HCT116 (cell line): ENCODE data around the gene TRIM10. TPM values are rescaled to one million over a fixed set of nuclear protein-coding genes. Genes with fewer than 3 reads are reported as not detected.

Source experiments
- ATAC-seq: fragments of 200-7000 bp; cut with Tn5 transposase; 2 replicates; pipeline ENCODE4 v1.9.1; 2020; ENCODE audit warnings: mild to moderate bottlenecking, moderate library complexity
- BruUV-seq: library from RNA; stranded (reverse); fragments of 400-500 nt; replicated peaks from 2 replicates; lab custom pipeline; 2021; lab: Mats Ljungman, UMichigan
- CTCF ChIA-PET: fragments of 300-600 bp; sonication (Branson Sonifier 250); formaldehyde crosslinking; loops from one replicate; lab custom pipeline; 2021; ENCODE audit warnings: antibody characterized with exemption; lab: Charles Lee
- POLR2A ChIA-PET: fragments of 300-600, 350-600 bp; sonication (Branson Sonifier 250); formaldehyde crosslinking; loops from one replicate; lab custom pipeline; 2021; ENCODE audit warnings: antibody characterized with exemption; lab: Charles Lee
- RAD21 ChIA-PET, 2 experiments: fragments of 300-600 bp; sonication (Branson Sonifier 250); formaldehyde crosslinking; loops; one replicate each; lab custom pipeline; 2023; ENCODE audit warnings: low total read pairs in 2 of 2; ENCODE audit not compliant: uncharacterized antibody in 2 of 2, unreplicated experiment in 2 of 2, low non-redundant PET in 1 of 2; lab: Charles Lee
- DNase-seq: peaks from one replicate; pipeline ENCODE4 v3.0.0-alpha.2; 2010; ENCODE audit warnings: low read depth, low spot score
- H2AFZ ChIP-seq: fragments of 200-600 bp; shearing (Covaris generic), sonication (generic); 2 replicates; pipeline ENCODE4 v1.6.1; 2017; ENCODE audit warnings: low read depth, mixed run types, mixed read lengths, antibody characterized with exemption, low read length; ENCODE audit not compliant: poor library complexity, severe bottlenecking
- H3K27ac ChIP-seq: 2 replicates; pipeline ENCODE4 v1.5.1; 2012; ENCODE audit warnings: low read depth, low read length
- H3K27me3 ChIP-seq: fragments of 200-600 bp; sonication (generic); 2 replicates; pipeline ENCODE4 v1.6.1; 2016; ENCODE audit warnings: mixed run types, low read length, mixed read lengths; ENCODE audit not compliant: insufficient read depth
- H3K36me3 ChIP-seq, 2 experiments: fragments of 200-500 bp in 1 of 2; fragments of 200-600 bp in 1 of 2; sonication (Bioruptor generic) in 1 of 2; sonication (generic) in 1 of 2; 2 replicates each; pipeline versions ENCODE4 v1.5.1 to v1.6.1; 2014 to 2016; ENCODE audit warnings: low read length in 2 of 2, inconsistent platforms in 1 of 2, mixed read lengths in 1 of 2, mixed run types in 1 of 2; ENCODE audit not compliant: insufficient read depth in 2 of 2, control insufficient read depth in 1 of 2
- H3K4me1 ChIP-seq, 2 experiments: fragments of 200-600 bp in 1 of 2; sonication (generic) in 1 of 2; 2 replicates each; pipeline versions ENCODE4 v1.5.1 to v1.6.1; 2012 to 2017; ENCODE audit warnings: low read length in 2 of 2, inconsistent platforms in 1 of 2, mild to moderate bottlenecking in 1 of 2, mixed read lengths in 1 of 2, mixed run types in 1 of 2, moderate library complexity in 1 of 2; ENCODE audit not compliant: insufficient read depth in 2 of 2, control insufficient read depth in 1 of 2
- H3K4me2 ChIP-seq: fragments of 200-600 bp; sonication (generic); 2 replicates; pipeline ENCODE4 v1.6.1; 2017; ENCODE audit warnings: mixed run types, low read length, mixed read lengths
- H3K4me3 ChIP-seq, 2 experiments: fragments of 200-600 bp in 1 of 2; sonication (generic) in 1 of 2; replicated peaks in 1 of 2; 2 replicates each; pipeline ENCODE4 v1.5.1; 2011 to 2016; ENCODE audit warnings: low read length in 2 of 2, control low read depth in 1 of 2, low read depth in 1 of 2, mild to moderate bottlenecking in 1 of 2, mixed read lengths in 1 of 2, mixed run types in 1 of 2
- H3K79me2 ChIP-seq: fragments of 200-600 bp; sonication (generic); 2 replicates; pipeline ENCODE4 v1.6.1; 2017; ENCODE audit warnings: mild to moderate bottlenecking, mixed run types, low read length, moderate library complexity, mixed read lengths; ENCODE audit not compliant: insufficient read depth
- H3K9ac ChIP-seq: fragments of 200-600 bp; sonication (generic); 2 replicates; pipeline ENCODE4 v1.6.1; 2016; ENCODE audit warnings: low read length, mixed read lengths
- H3K9me2 ChIP-seq: fragments of 200-600 bp; sonication (generic), shearing (Covaris generic); 2 replicates; pipeline ENCODE4 v1.6.1; 2017; ENCODE audit warnings: mixed run types, mild to moderate bottlenecking, moderate library complexity; ENCODE audit not compliant: insufficient read depth
- H3K9me3 ChIP-seq, 2 experiments: fragments of 200-500 bp in 1 of 2; fragments of 200-600 bp in 1 of 2; sonication (Bioruptor generic) in 1 of 2; sonication (generic) in 1 of 2; 2 replicates each; pipeline ENCODE4 v1.6.1; 2014 to 2017; ENCODE audit warnings: low read length in 2 of 2, mixed read lengths in 2 of 2, inconsistent platforms in 1 of 2, low read depth in 1 of 2, mild to moderate bottlenecking in 1 of 2, mixed run types in 1 of 2, moderate library complexity in 1 of 2; ENCODE audit not compliant: control insufficient read depth in 1 of 2, insufficient read depth in 1 of 2
- H4K20me1 ChIP-seq: fragments of 200-600 bp; sonication (generic), shearing (Covaris generic); 2 replicates; pipeline ENCODE4 v1.6.1; 2017; ENCODE audit warnings: mixed run types, mild to moderate bottlenecking, moderate library complexity; ENCODE audit not compliant: insufficient read depth
- CBX3 ChIP-seq: IDR thresholded peaks from 2 replicates; pipeline ENCODE4 v1.6.1; 2012; ENCODE audit warnings: low read depth
- CEBPB ChIP-seq: IDR thresholded peaks from 2 replicates; pipeline ENCODE4 v1.6.1; 2012; ENCODE audit warnings: low read depth
- EGR1 ChIP-seq: IDR thresholded peaks from 2 replicates; pipeline ENCODE4 v1.6.1; 2012; ENCODE audit warnings: low read depth
- ELF1 ChIP-seq: IDR thresholded peaks from 2 replicates; pipeline ENCODE4 v1.6.1; 2012; ENCODE audit warnings: low read depth, borderline replicate concordance
- JUND ChIP-seq: IDR thresholded peaks from 2 replicates; pipeline ENCODE4 v1.6.1; 2012
- SIN3A ChIP-seq: IDR thresholded peaks from 2 replicates; pipeline ENCODE4 v1.6.1; 2012; ENCODE audit warnings: low read depth
- ZNF274 ChIP-seq: fragments of 200-500 bp; sonication (Bioruptor generic); IDR thresholded peaks from 2 replicates; pipeline ENCODE4 v1.6.1; 2014; ENCODE audit warnings: mild to moderate bottlenecking, low read depth, low read length, inconsistent platforms
- intact Hi-C: fragments of 100-400 bp; cut with micrococcal nuclease; formaldehyde crosslinking; loops from 2 replicates; pipeline ENCODE4 v1.10.0; 2022
- total RNA-seq: library from RNA; stranded (reverse); gene quantifications from one replicate; pipeline ENCODE4 v1.2.1, GENCODE V29; 2021; ENCODE audit not compliant: unreplicated experiment
- TF ChIP-seq, protein P1 (sequence below): IDR thresholded peaks from 2 replicates; pipeline ENCODE4 v1.6.1; 2011; ENCODE audit warnings: mild to moderate bottlenecking, low read length, moderate library complexity; ENCODE audit not compliant: insufficient replicate concordance; ENCODE audit errors: extremely low read depth
- TF ChIP-seq, protein P2 (sequence below): IDR thresholded peaks from 2 replicates; pipeline ENCODE4 v1.6.1; 2012

Gene TRIM10
- total RNA-seq, 1 experiment from 2014 or later: 0.98 TPM

DNA sequence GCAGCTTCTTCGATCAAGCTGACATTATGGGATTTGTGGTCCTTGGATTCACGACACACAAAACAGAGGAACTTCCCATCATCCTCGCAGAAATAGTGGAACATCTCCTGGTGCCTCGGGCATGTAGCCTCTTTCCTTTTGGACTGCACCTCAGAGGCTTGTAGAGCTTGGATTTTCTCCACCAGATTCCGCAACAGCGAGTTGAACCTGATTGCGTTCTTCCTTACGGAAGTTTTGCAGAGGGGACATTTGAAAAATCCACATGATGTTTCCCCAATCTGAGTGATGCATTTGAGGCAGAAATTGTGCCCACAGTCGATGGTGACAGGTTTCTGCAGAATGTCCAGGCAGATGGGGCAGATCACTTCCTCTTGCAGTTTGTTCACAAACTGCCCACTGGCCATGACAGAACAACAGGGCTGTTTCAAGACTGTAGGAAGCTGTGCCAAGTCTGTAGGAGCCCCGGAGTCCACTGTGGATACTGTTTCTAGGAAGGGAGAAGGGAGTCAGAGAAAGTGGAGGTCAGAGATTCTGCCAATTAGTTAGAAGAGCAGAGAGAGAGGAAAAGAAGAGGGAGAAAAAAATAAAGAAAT, 48.5 kb downstream of the TRIM10 start:
- no peaks in the 10 kb centered on the region for H3K9me3 ChIP-seq
- ChIA-PET POLR2A (no interaction called here), CTCF (interaction anchor here (1.2 kb wide), 1 partner anchor 18 kb away, joined by 5 read pairs; no protein-coding TSS in a partner anchor), RAD21 (no interaction called here)
- H3K9me2 ChIP-seq: no peaks in the 10 kb centered on the region
- BruUV-seq: no TSS peak
- H3K79me2 ChIP-seq: no peaks in the 10 kb centered on the region
- ATAC-seq (no peak), DNase-seq (no peak)
- no peaks in the 10 kb centered on the region for H3K36me3 ChIP-seq
- H3K4me1 ChIP-seq: no peaks in the 10 kb centered on the region
- H2AFZ ChIP-seq: no peak overlapping the region
- H3K27ac ChIP-seq: no peak overlapping the region
- H3K4me3 ChIP-seq: no peak overlapping the region
- no peak overlapping the region for H3K9ac ChIP-seq
- TF ChIP-seq ELF1 (no peak), CBX3 (no peak), ZNF274 (no peak), JUND (no peak), EGR1 (no peak), SIN3A (no peak), CEBPB (no peak)
- TF ChIP-seq, protein P1, sequence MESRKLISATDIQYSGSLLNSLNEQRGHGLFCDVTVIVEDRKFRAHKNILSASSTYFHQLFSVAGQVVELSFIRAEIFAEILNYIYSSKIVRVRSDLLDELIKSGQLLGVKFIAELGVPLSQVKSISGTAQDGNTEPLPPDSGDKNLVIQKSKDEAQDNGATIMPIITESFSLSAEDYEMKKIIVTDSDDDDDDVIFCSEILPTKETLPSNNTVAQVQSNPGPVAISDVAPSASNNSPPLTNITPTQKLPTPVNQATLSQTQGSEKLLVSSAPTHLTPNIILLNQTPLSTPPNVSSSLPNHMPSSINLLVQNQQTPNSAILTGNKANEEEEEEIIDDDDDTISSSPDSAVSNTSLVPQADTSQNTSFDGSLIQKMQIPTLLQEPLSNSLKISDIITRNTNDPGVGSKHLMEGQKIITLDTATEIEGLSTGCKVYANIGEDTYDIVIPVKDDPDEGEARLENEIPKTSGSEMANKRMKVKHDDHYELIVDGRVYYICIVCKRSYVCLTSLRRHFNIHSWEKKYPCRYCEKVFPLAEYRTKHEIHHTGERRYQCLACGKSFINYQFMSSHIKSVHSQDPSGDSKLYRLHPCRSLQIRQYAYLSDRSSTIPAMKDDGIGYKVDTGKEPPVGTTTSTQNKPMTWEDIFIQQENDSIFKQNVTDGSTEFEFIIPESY: no peak
- TF ChIP-seq, protein P2, sequence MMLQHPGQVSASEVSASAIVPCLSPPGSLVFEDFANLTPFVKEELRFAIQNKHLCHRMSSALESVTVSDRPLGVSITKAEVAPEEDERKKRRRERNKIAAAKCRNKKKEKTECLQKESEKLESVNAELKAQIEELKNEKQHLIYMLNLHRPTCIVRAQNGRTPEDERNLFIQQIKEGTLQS: no peak
- H3K27me3 ChIP-seq: no peaks in the 10 kb centered on the region
- H4K20me1 ChIP-seq: no peaks in the 10 kb centered on the region
- intact Hi-C loops: no loop called here
- H3K4me2 ChIP-seq: no peak overlapping the region
